ENCODE results near the gene TMC1. TPM values are rescaled to one million over a fixed set of nuclear protein-coding genes. Genes with fewer than 3 reads are reported as not detected.

The TMC1 gene
- total and polyA plus RNA-seq, 10 of the 15 experiments (the other 5 are each of a cell fraction or from before 2014, with no cell fraction given), result 0.06 to 0.94 (median 0.40) TPM; not detected in 1

- no peak for TF ChIP-seq FOXM1 (IDR thresholded peaks at IDR 0.05; ENCODE audit: low read depth, low read length)
- no peak for TF ChIP-seq USF1 (IDR thresholded peaks at IDR 0.05; ENCODE audit: borderline replicate concordance, extremely low read length, insufficient read depth, low read depth, low read length)
- TF ChIP-seq RB1 (IDR thresholded peaks at IDR 0.05; ENCODE audit: borderline replicate concordance), result no peak
- no peak for TF ChIP-seq ZBTB40 (IDR thresholded peaks at IDR 0.05; ENCODE audit: borderline replicate concordance)
- no peak for TF ChIP-seq SUPT20H (IDR thresholded peaks at IDR 0.05; ENCODE audit: borderline replicate concordance, control insufficient read depth, low read depth, low read length)
- TF ChIP-seq STAT3 (IDR thresholded peaks at IDR 0.05; ENCODE audit: low read depth, low read length), result no peak
- TF ChIP-seq SKIL (IDR thresholded peaks at IDR 0.05; ENCODE audit: low read depth, poor library complexity, severe bottlenecking), result no peak
- TF ChIP-seq CHD4 (IDR thresholded peaks at IDR 0.05), result no peak
Measured at GRCh38 chr9:72823971-72824370, 302.6 kb downstream of the TMC1 start (continued).

Data from GM12878 (cell line).